GM18951 (cell line): ENCODE results near the gene LYPD4.
"Not testable (repeated sequence)": the region's sequence is repeated elsewhere in the genome, so short reads cannot be mapped to it uniquely, and the experiment has no call there.

ENCODE experiments used
- POLR2A ChIP-seq: IDR thresholded peaks from 4 replicates; pipeline ENCODE4 v1.6.1; 2011; ENCODE audit warnings: mild to moderate bottlenecking; ENCODE audit not compliant: insufficient read length, insufficient read depth; ENCODE audit errors: extremely low read depth
- in situ Hi-C: fragments of 300-500 bp; cut with MboI; formaldehyde crosslinking; loops from one replicate; pipeline ENCODE4 v1.12.0; 2022; ENCODE audit warnings: low sequenced_read_pairs, mixed read lengths, inconsistent platforms; ENCODE audit not compliant: unreplicated experiment

LYPD4 gene

GRCh38 chr19:41792513-41793413, 51.7 kb downstream of the LYPD4 start:
- TF ChIP-seq POLR2A: no peak
- in situ Hi-C loops: no loop called here

DNA sequence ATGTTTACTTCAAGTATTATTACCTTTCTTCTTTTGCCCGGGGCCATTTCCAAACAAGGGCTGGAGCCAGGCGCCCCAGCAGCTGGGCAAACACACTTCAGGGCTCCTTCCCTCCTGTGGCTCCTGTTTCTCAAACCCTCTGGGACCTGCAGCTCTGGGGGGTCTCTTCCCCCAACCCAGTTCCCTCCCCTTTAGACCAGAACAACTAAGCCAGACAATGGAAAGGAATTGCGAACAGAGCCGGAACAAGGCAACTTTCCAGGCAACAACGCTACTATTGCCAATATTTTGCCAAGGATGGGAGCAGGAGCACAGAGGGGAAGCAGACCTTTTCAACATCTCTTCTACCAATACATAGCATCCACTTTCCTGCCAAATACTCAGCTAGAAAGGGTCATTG, 55.4 kb downstream of the LYPD4 start:
- in situ Hi-C loops: not testable (repeated sequence)

DNA sequence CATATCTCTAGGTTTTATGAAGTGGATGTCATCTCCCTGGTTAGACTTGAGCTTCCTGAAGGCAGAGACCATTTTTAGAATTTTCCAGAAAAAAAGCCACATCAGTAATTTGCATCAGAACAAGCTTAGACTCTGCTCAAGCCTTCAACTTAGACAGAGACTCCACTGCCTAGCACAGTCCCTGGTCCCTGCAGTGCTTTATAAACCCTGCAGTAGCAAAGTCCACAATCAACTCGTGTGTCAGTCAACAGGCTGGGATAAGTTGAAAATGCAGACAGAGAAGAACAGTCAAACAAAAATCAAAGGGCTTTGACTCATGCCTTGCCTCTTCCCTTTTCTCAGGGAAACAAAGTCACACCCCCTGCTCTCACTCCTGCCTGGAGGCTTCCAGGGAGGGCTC, 56.0 kb downstream of the LYPD4 start:
- in situ Hi-C loops: not testable (repeated sequence)
